Measurements from ENCODE around the gene PEAK1. TPM values are rescaled to one million over a fixed set of nuclear protein-coding genes. Genes with fewer than 3 reads are reported as not detected.

PEAK1 gene
- total and polyA plus RNA-seq, 9 of the 15 experiments (the other 6 are each of a cell fraction or from before 2014, with no cell fraction given): 0.99 to 22.4 (median 10.8) TPM

GRCh38 chr15:77243716-77244401 is 176.0 kb downstream of the PEAK1 start:
- Histone ChIP-seq H3K27ac (ENCODE audit: extremely low read depth, low read depth, low read length) (no peak overlapping the region), H3K4me1 (replicated peaks in 1 of 2; ENCODE audit: control insufficient read depth in 2 of 2, insufficient read depth in 2 of 2, low read length in 2 of 2) (no peaks in the 10 kb centered on the region), H3K9me1 (ENCODE audit: control insufficient read depth, insufficient read depth, low read length) (no peaks in the 10 kb centered on the region), H3K9ac (ENCODE audit: insufficient read depth in 1 of 2, low read depth in 2 of 2, low read length in 2 of 2) (no peak overlapping the region), H3K9me3 (replicated peaks; ENCODE audit: control insufficient read depth, insufficient read depth, low read depth, low read length) (no peaks in the 10 kb centered on the region), H4K20me1 (replicated peaks; ENCODE audit: control insufficient read depth, insufficient read depth, low read length) (no peaks in the 10 kb centered on the region), H3K4me2 (ENCODE audit: insufficient read depth, low read length) (no peak overlapping the region), H3K36me3 (ENCODE audit: control insufficient read depth, insufficient read depth, low read length) (peaks cover 3% of the 10 kb centered on the region; the same call in 2 of the 3 replicates), H3K27me3 (ENCODE audit: control insufficient read depth in 2 of 2, insufficient read depth in 2 of 2, low read length in 2 of 2) (no peaks in the 10 kb centered on the region), H2AFZ (ENCODE audit: low read depth, low read length) (no peak overlapping the region), H3K79me2 (ENCODE audit: control insufficient read depth, insufficient read depth, low read length) (no peaks in the 10 kb centered on the region), H3K4me3 (no peak overlapping the region)
- no peak for TF ChIP-seq CEBPZ (IDR thresholded peaks at IDR 0.05; ENCODE audit: borderline replicate concordance, low read depth, low read length)
- TF ChIP-seq ZNF280B (CRISPR knock-in tag; IDR thresholded peaks at IDR 0.05): no peak
- TF ChIP-seq C11orf30 (IDR thresholded peaks at IDR 0.05; ENCODE audit: low read depth): no peak
- no peak for TF ChIP-seq ELF2 (CRISPR knock-in tag; IDR thresholded peaks at IDR 0.05)
- TF ChIP-seq ZNF586 (CRISPR knock-in tag; conservative IDR thresholded peaks at IDR 0.05): no peak
- no peak for TF ChIP-seq MBD2 (IDR thresholded peaks at IDR 0.05; ENCODE audit: borderline replicate concordance, low read depth)
- TF ChIP-seq, protein P1, sequence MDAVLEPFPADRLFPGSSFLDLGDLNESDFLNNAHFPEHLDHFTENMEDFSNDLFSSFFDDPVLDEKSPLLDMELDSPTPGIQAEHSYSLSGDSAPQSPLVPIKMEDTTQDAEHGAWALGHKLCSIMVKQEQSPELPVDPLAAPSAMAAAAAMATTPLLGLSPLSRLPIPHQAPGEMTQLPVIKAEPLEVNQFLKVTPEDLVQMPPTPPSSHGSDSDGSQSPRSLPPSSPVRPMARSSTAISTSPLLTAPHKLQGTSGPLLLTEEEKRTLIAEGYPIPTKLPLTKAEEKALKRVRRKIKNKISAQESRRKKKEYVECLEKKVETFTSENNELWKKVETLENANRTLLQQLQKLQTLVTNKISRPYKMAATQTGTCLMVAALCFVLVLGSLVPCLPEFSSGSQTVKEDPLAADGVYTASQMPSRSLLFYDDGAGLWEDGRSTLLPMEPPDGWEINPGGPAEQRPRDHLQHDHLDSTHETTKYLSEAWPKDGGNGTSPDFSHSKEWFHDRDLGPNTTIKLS (IDR thresholded peaks at IDR 0.05; ENCODE audit: borderline replicate concordance, low read depth): no peak
- no peak for TF ChIP-seq ETV5 (CRISPR knock-in tag; IDR thresholded peaks at IDR 0.05; ENCODE audit: low read depth)
- no peak for TF ChIP-seq MBD1 (CRISPR knock-in tag; IDR thresholded peaks at IDR 0.05)
- TF ChIP-seq NBN (IDR thresholded peaks at IDR 0.05; ENCODE audit: low read depth): no peak
- TF ChIP-seq HSF4 (CRISPR knock-in tag; IDR thresholded peaks at IDR 0.05; ENCODE audit: borderline replicate concordance): no peak
- no peak for TF ChIP-seq MECOM (CRISPR knock-in tag; IDR thresholded peaks at IDR 0.05)
- no peak for TF ChIP-seq HDGF (IDR thresholded peaks at IDR 0.05)
- TF ChIP-seq NCOA2 (IDR thresholded peaks at IDR 0.05; ENCODE audit: partially characterized antibody in 2 of 2): no peak
- ATAC-seq: no peak
- in situ Hi-C loops (cut with MboI): no loop called here
- POLR2A ChIA-PET: interaction anchor here (0.6 kb wide), 1 partner anchor 11 kb away, joined by 3 read pairs; no protein-coding TSS in a partner anchor
- WGBS (ENCODE audit: insufficient coverage, low coverage, missing lambda C conversion rate): 91% methylated on average over 7 of the region's 7 CpGs
- CTCF ChIA-PET (ENCODE audit: low intra/inter-chr PET ratio): no interaction called here
- no TSS peak for BruUV-seq (replicated peaks)
- no peak for FAIRE-seq
- intact Hi-C loops (cut with micrococcal nuclease): no loop called here
- no peak for DNase-seq (ENCODE audit: extremely low read depth in 1 of 4, low spot score in 3 of 4)

Data from K562 (cell line).